Right lobe of liver (tissue), 4 donors: ENCODE measurements around the gene HMGB1.

ENCODE experiments used
- POLR2A ChIP-seq: fragments of 450-650 bp; IDR thresholded peaks from one replicate; pipeline ENCODE4 v1.6.1; 2017; ENCODE audit warnings: antibody characterized with exemption, mild to moderate bottlenecking
- TF ChIP-seq, protein P1 (sequence below), 4 donors: fragments of 200-600 bp in 3 of 4; fragments of 450-650 bp in 1 of 4; IDR thresholded peaks; one replicate each; pipeline versions ENCODE4 v1.5.1 to v1.8.0; 2016 to 2022; ENCODE audit warnings: antibody characterized with exemption in 4 of 4, mild to moderate bottlenecking in 2 of 4
- donor health status: DM: no; HTN: no; CAD: no.
- donor health status: DM: no; HTN: no; CAD: no.
- donor health status: DM: no; HTN: yes; CAD: no.

DNA sequence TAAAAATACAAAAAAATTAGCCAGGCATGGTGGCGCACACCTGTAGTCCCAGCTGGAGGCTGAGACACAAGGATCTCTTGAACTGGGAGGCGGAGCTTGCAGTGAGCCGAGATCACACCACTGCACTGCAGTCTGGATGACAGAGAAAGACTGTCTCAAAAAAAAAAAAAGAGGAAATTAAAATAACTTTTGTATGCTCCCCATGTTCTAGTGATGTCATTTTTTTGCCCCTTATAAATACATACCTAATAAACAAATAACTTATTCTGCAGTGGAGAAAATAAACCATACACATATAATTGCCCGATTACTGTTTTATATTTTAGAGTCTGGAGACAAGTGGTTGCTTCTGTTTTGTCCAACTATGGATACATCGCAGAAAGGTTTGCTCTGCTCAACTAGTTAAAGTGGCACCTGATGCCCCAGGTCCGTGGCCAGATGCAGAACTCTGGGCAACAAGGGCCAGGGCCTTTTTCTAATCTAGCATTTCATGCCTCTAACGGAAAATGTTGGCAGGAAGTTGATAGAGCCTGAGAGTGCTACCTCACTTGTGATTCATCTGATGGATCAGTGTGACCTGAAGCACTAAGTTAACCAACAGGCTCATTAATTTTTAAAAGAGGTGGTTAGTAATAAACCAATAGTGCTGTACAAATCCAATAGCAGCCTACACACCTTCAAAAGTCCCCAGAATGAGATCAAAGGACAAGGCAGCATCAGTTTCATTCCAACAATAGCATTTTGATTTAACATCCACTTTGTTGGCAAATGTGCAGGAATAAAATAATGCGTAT, 24.6 kb downstream of the HMGB1 start:
- no peak for TF ChIP-seq POLR2A
- TF ChIP-seq, protein P1, sequence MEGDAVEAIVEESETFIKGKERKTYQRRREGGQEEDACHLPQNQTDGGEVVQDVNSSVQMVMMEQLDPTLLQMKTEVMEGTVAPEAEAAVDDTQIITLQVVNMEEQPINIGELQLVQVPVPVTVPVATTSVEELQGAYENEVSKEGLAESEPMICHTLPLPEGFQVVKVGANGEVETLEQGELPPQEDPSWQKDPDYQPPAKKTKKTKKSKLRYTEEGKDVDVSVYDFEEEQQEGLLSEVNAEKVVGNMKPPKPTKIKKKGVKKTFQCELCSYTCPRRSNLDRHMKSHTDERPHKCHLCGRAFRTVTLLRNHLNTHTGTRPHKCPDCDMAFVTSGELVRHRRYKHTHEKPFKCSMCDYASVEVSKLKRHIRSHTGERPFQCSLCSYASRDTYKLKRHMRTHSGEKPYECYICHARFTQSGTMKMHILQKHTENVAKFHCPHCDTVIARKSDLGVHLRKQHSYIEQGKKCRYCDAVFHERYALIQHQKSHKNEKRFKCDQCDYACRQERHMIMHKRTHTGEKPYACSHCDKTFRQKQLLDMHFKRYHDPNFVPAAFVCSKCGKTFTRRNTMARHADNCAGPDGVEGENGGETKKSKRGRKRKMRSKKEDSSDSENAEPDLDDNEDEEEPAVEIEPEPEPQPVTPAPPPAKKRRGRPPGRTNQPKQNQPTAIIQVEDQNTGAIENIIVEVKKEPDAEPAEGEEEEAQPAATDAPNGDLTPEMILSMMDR (IDR thresholded peaks at IDR 0.05) = no peak
